AG10803 (cell line): ENCODE results near the gene TRPM6.

Source experiments
- DNase-seq: peaks from one replicate; pipeline ENCODE4 v3.0.0; 2010; ENCODE audit warnings: low read depth
- H3K4me3 ChIP-seq: 2 replicates; pipeline ENCODE4 v1.5.1; 2011; ENCODE audit warnings: mild to moderate bottlenecking, low read length, control low read depth
- CTCF ChIP-seq: conservative IDR thresholded peaks from 2 replicates; pipeline ENCODE4 v1.5.1; 2011; ENCODE audit warnings: mild to moderate bottlenecking, low read length, control low read depth, inconsistent platforms

Gene TRPM6

DNA sequence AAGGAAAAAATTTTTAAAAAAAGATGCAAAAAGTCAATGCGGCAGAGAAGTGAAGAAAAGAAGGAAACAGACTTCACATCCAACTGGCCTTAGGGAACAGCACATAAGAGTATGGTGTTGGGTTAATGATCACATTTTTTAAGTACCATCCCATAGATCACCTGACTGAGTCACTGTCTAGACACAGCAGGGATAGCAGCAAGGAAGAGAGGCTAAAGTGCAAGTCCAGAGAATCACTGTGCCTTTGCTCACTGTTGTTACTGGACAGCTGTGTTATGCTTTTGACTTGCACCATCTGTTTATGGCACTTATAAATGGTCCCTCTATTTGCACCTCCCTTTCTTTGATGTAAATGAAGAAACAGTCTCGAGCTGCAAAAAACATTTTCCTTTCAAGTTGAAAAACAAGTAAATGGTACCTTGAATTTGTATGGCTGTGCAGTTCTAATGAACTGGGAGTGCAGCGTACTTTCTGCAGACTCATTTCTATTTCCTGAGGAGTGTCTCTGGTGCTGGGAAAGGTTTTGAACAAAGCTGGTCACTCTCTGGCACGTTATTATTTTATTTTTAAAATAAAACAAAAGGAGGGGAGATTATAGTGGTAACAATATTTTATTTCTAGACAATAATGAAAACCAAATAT, 84.2 kb downstream of the TRPM6 start:
- no peak for TF ChIP-seq CTCF
- no peak overlapping the region for H3K4me3 ChIP-seq
- DNase-seq = no peak

- no peak overlapping the region for H3K4me3 ChIP-seq
- no peak for TF ChIP-seq CTCF
- no peak for DNase-seq
These were observed 87.5 kb downstream of the TRPM6 start for GRCh38 chr9:74800226-74800625.

DNA sequence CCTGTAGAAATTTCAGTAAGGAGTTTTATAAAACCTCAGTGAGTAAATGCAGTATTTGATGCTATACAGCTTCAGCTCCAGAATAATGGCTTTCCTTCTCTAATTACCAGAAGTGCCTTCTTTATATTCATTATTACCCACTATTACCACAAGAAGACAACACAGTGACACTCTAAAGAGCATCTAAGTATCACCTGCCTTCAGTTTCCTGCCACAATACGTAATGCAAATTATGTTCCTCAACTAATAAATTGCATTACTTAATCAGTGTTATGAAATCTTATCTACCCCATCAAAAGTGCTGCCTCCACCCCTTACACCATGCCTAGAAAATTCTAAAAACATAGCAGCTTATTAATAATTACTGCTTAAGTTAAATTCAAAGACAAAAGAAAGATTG, 91.9 kb downstream of the TRPM6 start:
- no peak for TF ChIP-seq CTCF
- DNase-seq = no peak
- no peak overlapping the region for H3K4me3 ChIP-seq

DNA sequence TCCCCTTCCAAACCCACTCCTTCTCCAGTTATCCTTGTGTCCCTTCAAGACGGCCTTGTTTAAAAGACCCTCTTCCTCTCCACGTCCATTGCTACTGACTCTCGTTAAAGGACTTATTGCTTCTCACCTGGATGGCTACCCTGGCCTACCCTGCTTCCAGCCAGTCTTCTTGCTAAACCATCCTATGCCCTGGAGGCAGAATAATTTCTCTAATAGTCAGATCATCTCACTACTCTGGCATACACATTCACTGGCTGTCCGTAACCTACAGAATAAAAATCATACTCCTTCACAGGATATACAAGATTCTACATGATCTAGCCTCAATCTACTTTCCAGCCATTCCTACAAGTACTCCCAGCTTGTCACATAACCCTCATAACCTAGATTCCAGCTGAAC, 92.6 kb downstream of the TRPM6 start:
- no peak for DNase-seq
- TF ChIP-seq CTCF = no peak
- no peak overlapping the region for H3K4me3 ChIP-seq

- no peak overlapping the region for H3K4me3 ChIP-seq
- TF ChIP-seq CTCF = no peak
- DNase-seq = peak; percentile 76
These were observed 103.2 kb downstream of the TRPM6 start for GRCh38 chr9:74784506-74784905.

- no peak for TF ChIP-seq CTCF
- no peak overlapping the region for H3K4me3 ChIP-seq
- DNase-seq = peak; percentile 68
These were observed 104.3 kb downstream of the TRPM6 start for GRCh38 chr9:74783408-74783807.

- TF ChIP-seq CTCF = peak; percentile 91
- H3K4me3 ChIP-seq = no peak overlapping the region
- DNase-seq = peak; percentile 57
These were observed 110.4 kb downstream of the TRPM6 start for GRCh38 chr9:74777136-74777879.
